ENCODE measurements around the gene CARD11.

The CARD11 gene

DNA sequence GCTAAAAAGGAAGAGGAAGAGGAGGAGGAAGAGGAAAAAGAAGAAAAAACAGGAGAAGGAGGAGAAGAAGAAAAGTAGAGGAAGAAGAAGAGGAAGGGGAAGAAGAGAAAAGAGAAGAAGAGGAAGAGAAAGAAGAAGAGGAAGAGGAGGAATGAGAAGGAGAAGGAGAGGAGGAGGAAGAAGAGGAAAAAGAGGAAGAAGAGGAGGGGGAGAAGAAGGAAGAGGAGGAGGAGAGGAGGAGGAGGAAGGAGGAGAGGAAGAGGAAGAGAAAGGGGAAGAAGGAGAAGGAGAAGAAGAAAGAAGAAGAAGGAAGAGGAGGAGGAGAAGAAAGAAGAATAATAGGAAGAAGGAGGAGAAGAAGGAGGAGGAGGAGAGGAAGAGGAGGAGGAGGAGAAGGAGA lies 103.2 kb downstream of the CARD11 start:
- TF ChIP-seq, protein P1, sequence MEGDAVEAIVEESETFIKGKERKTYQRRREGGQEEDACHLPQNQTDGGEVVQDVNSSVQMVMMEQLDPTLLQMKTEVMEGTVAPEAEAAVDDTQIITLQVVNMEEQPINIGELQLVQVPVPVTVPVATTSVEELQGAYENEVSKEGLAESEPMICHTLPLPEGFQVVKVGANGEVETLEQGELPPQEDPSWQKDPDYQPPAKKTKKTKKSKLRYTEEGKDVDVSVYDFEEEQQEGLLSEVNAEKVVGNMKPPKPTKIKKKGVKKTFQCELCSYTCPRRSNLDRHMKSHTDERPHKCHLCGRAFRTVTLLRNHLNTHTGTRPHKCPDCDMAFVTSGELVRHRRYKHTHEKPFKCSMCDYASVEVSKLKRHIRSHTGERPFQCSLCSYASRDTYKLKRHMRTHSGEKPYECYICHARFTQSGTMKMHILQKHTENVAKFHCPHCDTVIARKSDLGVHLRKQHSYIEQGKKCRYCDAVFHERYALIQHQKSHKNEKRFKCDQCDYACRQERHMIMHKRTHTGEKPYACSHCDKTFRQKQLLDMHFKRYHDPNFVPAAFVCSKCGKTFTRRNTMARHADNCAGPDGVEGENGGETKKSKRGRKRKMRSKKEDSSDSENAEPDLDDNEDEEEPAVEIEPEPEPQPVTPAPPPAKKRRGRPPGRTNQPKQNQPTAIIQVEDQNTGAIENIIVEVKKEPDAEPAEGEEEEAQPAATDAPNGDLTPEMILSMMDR (IDR thresholded peaks at IDR 0.05; ENCODE audit: low read depth, low read length) = no peak
- DNase-seq (ENCODE audit: extremely low read depth, low read depth) = no peak

DNA sequence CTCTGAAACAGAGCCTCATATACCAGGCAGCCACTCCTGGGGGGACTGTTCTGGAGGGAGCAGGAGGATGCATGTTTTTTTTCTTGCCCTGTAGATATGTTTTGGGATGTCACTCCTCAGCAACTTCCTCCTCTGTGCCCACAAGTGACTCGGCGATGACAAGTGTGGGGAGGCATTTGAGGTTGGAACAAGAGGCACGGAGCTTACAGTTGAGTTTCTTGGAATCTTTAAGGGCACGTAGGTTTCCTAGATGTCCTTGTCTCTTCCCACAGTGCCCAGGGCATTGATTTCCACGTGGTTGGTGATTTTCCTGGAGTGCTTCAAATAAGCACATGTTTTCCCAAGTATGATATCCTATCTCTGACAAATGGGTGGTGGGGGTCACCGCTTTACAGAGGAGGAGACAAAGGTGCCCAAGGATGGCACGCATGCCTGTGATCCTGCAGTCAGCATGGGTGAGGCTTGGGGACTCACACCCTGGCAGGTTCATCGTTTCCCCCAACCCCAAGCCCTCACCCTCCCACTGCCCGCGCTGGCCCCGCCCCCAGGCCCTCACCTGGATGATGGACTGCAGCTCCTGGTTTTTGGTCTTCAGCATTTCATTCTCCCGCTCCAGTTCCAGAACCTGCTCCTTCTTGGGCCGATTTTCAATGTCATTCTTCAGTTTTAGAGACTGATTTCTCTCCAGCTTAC lies 104.3 kb downstream of the CARD11 start:
- TF ChIP-seq, protein P1 (IDR thresholded peaks at IDR 0.05; ENCODE audit: low read depth, low read length) = no peak
- DNase-seq (ENCODE audit: extremely low read depth, low read depth) = no peak

DNA sequence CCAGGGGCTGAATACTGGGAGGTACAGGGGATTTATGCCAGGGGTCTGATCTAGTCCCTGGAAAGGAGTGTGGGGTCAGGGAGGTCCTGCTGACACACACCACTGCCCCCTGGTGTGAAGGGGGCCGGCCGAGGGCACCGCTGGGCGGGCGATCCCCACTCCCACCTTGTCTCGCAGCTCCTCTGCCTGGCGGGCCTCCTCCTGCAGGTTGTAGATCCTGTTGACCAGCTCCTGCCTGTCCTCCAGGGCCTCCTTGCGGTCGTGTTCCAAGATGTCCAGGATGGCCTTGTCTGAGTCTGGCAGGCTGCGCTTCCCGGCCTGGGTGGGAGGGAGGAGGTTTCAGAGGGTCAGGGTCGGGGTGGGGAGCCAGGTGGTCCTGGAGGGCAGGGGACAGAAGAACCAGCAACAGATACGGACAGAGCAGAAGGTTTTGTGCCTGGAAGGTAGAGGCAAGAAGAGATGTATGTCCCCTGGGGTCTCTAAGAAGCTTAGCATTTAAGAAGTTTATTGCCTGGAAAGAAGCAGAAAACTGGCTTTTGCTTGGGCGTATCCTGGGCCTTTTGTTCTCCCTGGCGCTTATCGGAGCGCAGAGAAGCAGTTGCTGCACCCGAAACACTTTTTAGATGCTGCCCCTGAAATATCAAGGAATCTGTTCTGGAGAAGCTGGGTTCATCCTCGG lies 105.0 kb downstream of the CARD11 start:
- no peak for DNase-seq (ENCODE audit: extremely low read depth, low read depth)
- TF ChIP-seq, protein P1 (IDR thresholded peaks at IDR 0.05; ENCODE audit: low read depth, low read length) = no peak

DNA sequence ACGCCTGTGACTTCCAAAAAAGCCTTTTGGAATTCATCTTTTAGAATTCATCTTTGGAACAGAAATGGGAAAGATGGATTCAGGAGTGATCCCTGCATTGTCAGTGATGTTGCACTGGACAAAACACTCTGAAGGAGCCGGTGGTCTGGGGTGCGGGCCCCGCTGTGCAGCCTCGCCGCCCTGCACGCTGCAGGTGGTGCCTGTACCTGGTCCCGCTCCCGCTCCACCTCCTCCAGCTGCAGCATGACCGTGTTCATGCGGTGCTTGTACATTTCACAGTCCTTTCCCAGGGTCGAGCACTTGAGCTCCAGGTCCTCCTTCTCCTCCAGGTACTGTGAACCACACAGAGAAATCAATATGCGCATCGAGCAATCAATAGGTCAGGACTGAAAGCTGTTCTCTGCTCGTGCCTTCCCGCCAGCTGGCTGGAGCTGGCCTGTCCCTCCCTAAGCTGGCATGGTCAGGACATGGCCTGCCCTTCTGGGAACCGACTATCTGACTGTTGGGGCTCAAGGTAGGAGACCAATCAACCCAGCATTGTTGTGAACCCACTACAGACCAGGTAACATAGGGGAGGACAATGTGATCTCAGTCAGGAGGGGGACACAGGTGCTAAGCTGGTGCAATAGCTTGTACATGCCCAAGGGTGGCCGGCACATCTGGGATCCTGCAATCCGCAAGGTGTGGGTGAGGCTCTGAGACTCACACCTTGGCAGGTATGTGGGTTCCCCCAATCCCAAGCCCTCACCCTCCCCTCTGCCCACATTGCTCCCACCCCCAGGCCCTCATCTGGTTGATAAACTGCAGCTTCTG lies 105.8 kb downstream of the CARD11 start:
- DNase-seq (ENCODE audit: extremely low read depth, low read depth) = no peak

DNA sequence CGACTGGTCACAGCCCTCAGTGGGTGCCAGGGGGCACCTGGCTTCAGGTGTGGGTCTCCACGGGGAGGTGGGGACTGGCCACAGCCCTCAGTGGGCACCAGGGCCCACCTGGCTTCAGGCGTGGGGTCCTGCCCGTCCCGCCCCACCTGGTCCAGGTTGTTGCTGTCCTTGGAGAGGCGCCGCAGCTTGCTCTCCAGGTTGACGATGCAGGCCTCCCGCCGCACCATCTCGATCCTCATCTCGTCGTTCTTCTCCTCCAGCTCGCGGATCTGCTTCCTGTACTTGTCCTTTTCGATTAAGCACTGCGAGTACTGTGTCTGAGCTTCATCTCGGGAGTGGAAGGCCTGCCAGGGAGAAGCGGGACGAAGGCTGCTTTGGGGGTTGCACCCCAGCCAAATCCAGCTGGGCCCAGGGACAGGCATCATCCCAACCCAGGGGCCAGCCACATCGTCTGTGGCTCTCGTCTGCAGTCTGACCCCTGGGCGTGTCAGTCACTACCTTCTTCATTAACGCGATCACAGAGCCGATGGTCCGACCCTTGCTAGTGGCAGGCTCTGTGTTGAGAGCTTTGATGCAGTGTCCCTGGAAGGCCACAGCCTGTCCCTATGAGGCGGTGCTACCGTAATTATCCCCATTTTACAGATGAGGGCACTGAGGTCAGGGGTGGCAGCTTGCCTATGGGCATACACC lies 106.6 kb downstream of the CARD11 start:
- DNase-seq (ENCODE audit: extremely low read depth, low read depth) = no peak
- TF ChIP-seq, protein P1 (IDR thresholded peaks at IDR 0.05; ENCODE audit: low read depth, low read length) = no peak

More for the DNA sequence above, 105.8 kb downstream of the CARD11 start:
- TF ChIP-seq, protein P1 (IDR thresholded peaks at IDR 0.05; ENCODE audit: low read depth, low read length) = no peak

DNA sequence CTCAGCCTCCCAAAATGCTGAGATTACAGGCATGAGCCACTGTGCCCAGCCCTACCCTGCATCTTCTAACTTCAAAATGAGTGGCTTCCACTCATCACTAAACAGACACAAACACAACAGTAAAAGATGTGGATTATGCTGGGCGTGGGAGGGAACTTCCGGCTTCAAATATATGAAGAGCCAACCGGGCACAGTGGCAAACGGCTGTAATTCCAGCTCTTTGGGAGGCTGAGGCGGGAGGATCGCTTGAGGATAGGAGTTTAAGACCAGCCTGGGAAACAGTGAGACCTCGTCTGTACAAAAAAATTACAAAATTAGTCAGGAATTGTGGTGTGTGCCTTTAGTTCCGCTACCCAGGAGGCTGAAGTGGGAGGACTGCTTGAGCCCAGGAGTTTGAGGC lies 107.4 kb downstream of the CARD11 start:
- no peak for DNase-seq (ENCODE audit: extremely low read depth, low read depth)
- TF ChIP-seq, protein P1 (IDR thresholded peaks at IDR 0.05; ENCODE audit: low read depth, low read length) = no peak

Measured in AG09319 (cell line).